Measurements from ENCODE around the gene SMG7. TPM values are rescaled to one million over a fixed set of nuclear protein-coding genes. Genes with fewer than 3 reads are reported as not detected.

Gene SMG7
- total and polyA plus RNA-seq, 5 donors from 2014 or later = 13.6 to 66.1 (median 21.7) TPM

GRCh38 chr1:183435497-183435896 is 36.8 kb upstream of the SMG7 start:
- H3K27me3 ChIP-seq (ENCODE audit: control insufficient read depth, insufficient read depth, low read length) = peaks cover 9% of the 10 kb centered on the region
- H3K4me1 Mint-ChIP-seq = no peaks in the 10 kb centered on the region
- ATAC-seq (ENCODE audit: low read depth in 2 of 2) = no peak
- no peak overlapping the region for H3K4me3 ChIP-seq (ENCODE audit: low read depth, low read length)
- H3K9me3 Mint-ChIP-seq = peaks cover 0 to 1% (median 0%) of the 10 kb centered on the region in 7 donors
- DNase-seq = no peak
- H3K27me3 Mint-ChIP-seq = peaks cover 44% of the 10 kb centered on the region
- no peaks in the 10 kb centered on the region for H3K9me3 ChIP-seq (ENCODE audit: control insufficient read depth in 2 of 2, low read length in 2 of 2)
- no peak overlapping the region for H3K4me3 Mint-ChIP-seq
- H3K27ac ChIP-seq (ENCODE audit: insufficient read depth, low read length, poor library complexity, severe bottlenecking) = no peak overlapping the region
- no peak overlapping the region for H3K27ac Mint-ChIP-seq
- no peaks in the 10 kb centered on the region for H3K36me3 Mint-ChIP-seq
- no peaks in the 10 kb centered on the region for H3K36me3 ChIP-seq (ENCODE audit: control insufficient read depth, insufficient read depth, low read length)
- H3K4me1 ChIP-seq (ENCODE audit: control insufficient read depth, insufficient read depth, low read length, poor library complexity, severe bottlenecking) = no peaks in the 10 kb centered on the region

- ATAC-seq (ENCODE audit: low read depth in 2 of 2) (no peak), DNase-seq (no peak)
- H3K9me3 ChIP-seq (ENCODE audit: control insufficient read depth in 2 of 2, low read length in 2 of 2) = no peaks in the 10 kb centered on the region
- Mint-ChIP-seq H3K4me3 (no peak overlapping the region), H3K36me3 (no peaks in the 10 kb centered on the region), H3K9me3 (peaks cover 0 to 1% (median 0%) of the 10 kb centered on the region in 7 donors), H3K4me1 (no peaks in the 10 kb centered on the region), H3K27ac (no peak overlapping the region), H3K27me3 (peaks cover 43% of the 10 kb centered on the region)
- H3K4me3 ChIP-seq (ENCODE audit: low read depth, low read length) = no peak overlapping the region
- H3K27me3 ChIP-seq (ENCODE audit: control insufficient read depth, insufficient read depth, low read length) = peaks cover 13% of the 10 kb centered on the region
- no peak overlapping the region for H3K27ac ChIP-seq (ENCODE audit: insufficient read depth, low read length, poor library complexity, severe bottlenecking)
- H3K4me1 ChIP-seq (ENCODE audit: control insufficient read depth, insufficient read depth, low read length, poor library complexity, severe bottlenecking) = no peaks in the 10 kb centered on the region
- no peaks in the 10 kb centered on the region for H3K36me3 ChIP-seq (ENCODE audit: control insufficient read depth, insufficient read depth, low read length)
Measured at GRCh38 chr1:183438060-183438459, 34.2 kb upstream of the SMG7 start.

DNA sequence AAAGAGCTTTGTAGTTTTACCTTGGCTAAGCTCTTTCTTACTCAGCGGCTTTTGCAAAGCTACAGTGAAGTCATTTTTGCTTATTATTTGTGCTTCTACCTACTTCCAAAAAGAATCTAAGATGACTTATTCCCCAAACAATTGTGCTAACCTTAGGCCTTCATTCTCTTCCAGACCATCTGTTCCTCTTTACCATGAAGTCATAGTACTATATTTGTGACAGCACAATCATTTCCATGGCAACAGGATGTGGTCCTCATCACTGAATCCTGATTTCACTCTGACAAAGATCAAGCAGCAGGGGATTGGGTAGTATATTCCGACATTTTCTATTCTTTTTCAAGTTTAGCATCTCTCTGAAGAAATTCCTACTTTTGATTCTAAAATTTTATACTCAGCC is 29.3 kb upstream of the SMG7 start:
- Mint-ChIP-seq H3K27ac (peak overlapping the region in 1 of 3 donors; percentile 11), H3K36me3 (no peaks in the 10 kb centered on the region), H3K9me3 (peaks cover 0 to 1% (median 0%) of the 10 kb centered on the region in 7 donors), H3K4me1 (no peaks in the 10 kb centered on the region), H3K27me3 (peaks cover 17% of the 10 kb centered on the region), H3K4me3 (no peak overlapping the region)
- ATAC-seq (ENCODE audit: low read depth in 2 of 2) = no peak
- Histone ChIP-seq H3K27me3 (ENCODE audit: control insufficient read depth, insufficient read depth, low read length) (peaks cover 6% of the 10 kb centered on the region), H3K9me3 (ENCODE audit: control insufficient read depth in 2 of 2, low read length in 2 of 2) (no peaks in the 10 kb centered on the region), H3K4me3 (ENCODE audit: low read depth, low read length) (no peak overlapping the region), H3K4me1 (ENCODE audit: control insufficient read depth, insufficient read depth, low read length, poor library complexity, severe bottlenecking) (no peaks in the 10 kb centered on the region), H3K27ac (ENCODE audit: insufficient read depth, low read length, poor library complexity, severe bottlenecking) (no peak overlapping the region), H3K36me3 (ENCODE audit: control insufficient read depth, insufficient read depth, low read length) (no peaks in the 10 kb centered on the region)
- no peak for DNase-seq

GRCh38 chr1:183443466-183443865 is 28.8 kb upstream of the SMG7 start:
- ATAC-seq (ENCODE audit: low read depth in 2 of 2) = no peak

GRCh38 chr1:183444243-183444642 is 28.1 kb upstream of the SMG7 start:
- ATAC-seq (ENCODE audit: low read depth in 2 of 2) = no peak
- H3K9me3 ChIP-seq (ENCODE audit: control insufficient read depth in 2 of 2, low read length in 2 of 2) = no peaks in the 10 kb centered on the region
- peaks cover 6% of the 10 kb centered on the region for H3K27me3 ChIP-seq (ENCODE audit: control insufficient read depth, insufficient read depth, low read length)
- H3K4me1 ChIP-seq (ENCODE audit: control insufficient read depth, insufficient read depth, low read length, poor library complexity, severe bottlenecking) = no peaks in the 10 kb centered on the region
- Mint-ChIP-seq H3K4me3 (no peak overlapping the region), H3K9me3 (peaks cover 0 to 1% (median 0%) of the 10 kb centered on the region in 7 donors), H3K27me3 (peaks cover 16% of the 10 kb centered on the region), H3K4me1 (no peaks in the 10 kb centered on the region), H3K36me3 (no peaks in the 10 kb centered on the region), H3K27ac (no peak overlapping the region)
- no peak overlapping the region for H3K4me3 ChIP-seq (ENCODE audit: low read depth, low read length)
- H3K27ac ChIP-seq (ENCODE audit: insufficient read depth, low read length, poor library complexity, severe bottlenecking) = no peak overlapping the region
- no peak for DNase-seq
- H3K36me3 ChIP-seq (ENCODE audit: control insufficient read depth, insufficient read depth, low read length) = no peaks in the 10 kb centered on the region

More at GRCh38 chr1:183443466-183443865, 28.8 kb upstream of the SMG7 start:
- Mint-ChIP-seq H3K27ac (no peak overlapping the region), H3K4me1 (no peaks in the 10 kb centered on the region), H3K36me3 (no peaks in the 10 kb centered on the region), H3K4me3 (no peak overlapping the region), H3K27me3 (peaks cover 21% of the 10 kb centered on the region), H3K9me3 (peaks cover 0 to 1% (median 0%) of the 10 kb centered on the region in 7 donors)
- no peaks in the 10 kb centered on the region for H3K4me1 ChIP-seq (ENCODE audit: control insufficient read depth, insufficient read depth, low read length, poor library complexity, severe bottlenecking)
- no peaks in the 10 kb centered on the region for H3K36me3 ChIP-seq (ENCODE audit: control insufficient read depth, insufficient read depth, low read length)
- H3K9me3 ChIP-seq (ENCODE audit: control insufficient read depth in 2 of 2, low read length in 2 of 2) = no peaks in the 10 kb centered on the region
- DNase-seq = no peak
- no peak overlapping the region for H3K27ac ChIP-seq (ENCODE audit: insufficient read depth, low read length, poor library complexity, severe bottlenecking)
- H3K27me3 ChIP-seq (ENCODE audit: control insufficient read depth, insufficient read depth, low read length) = peaks cover 6% of the 10 kb centered on the region
- no peak overlapping the region for H3K4me3 ChIP-seq (ENCODE audit: low read depth, low read length)

DNA sequence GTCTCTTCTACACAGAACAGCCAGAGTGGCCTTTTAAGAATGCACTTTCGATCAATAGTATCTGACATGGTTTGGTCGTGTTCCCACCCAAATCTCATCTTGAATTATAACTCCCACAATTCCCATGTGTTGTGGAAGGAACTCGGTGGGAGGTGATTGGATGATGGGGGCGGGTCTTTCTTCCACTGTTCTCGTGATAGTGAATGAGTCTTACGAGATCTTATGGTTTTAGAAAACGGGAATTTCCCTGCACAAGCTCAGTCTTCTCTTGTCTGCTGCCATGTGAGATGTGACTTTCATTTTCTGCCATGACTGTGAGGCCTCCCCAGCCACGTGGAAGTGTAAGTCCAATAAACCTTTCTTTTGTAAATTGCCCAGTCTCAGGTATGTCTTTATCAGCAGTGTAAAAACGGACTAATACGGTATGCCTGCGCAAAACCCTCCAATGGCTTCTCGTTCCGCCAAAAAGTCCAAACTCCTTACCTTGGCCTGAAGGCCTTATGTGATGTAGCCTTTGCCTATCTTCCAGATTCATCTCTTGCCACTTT is 23.0 kb upstream of the SMG7 start:
- H3K4me3 ChIP-seq (ENCODE audit: low read depth, low read length) = no peak overlapping the region
- H3K4me1 Mint-ChIP-seq = no peaks in the 10 kb centered on the region
- H3K27ac ChIP-seq (ENCODE audit: insufficient read depth, low read length, poor library complexity, severe bottlenecking) = no peak overlapping the region
- H3K27me3 Mint-ChIP-seq = peaks cover 24% of the 10 kb centered on the region
- no peaks in the 10 kb centered on the region for H3K9me3 Mint-ChIP-seq
- H3K36me3 ChIP-seq (ENCODE audit: control insufficient read depth, insufficient read depth, low read length) = no peaks in the 10 kb centered on the region
- ATAC-seq (ENCODE audit: low read depth in 2 of 2) (no peak), DNase-seq (no peak)
- H3K27me3 ChIP-seq (ENCODE audit: control insufficient read depth, insufficient read depth, low read length) = peaks cover 5% of the 10 kb centered on the region
- no peak overlapping the region for H3K27ac Mint-ChIP-seq
- no peaks in the 10 kb centered on the region for H3K4me1 ChIP-seq (ENCODE audit: control insufficient read depth, insufficient read depth, low read length, poor library complexity, severe bottlenecking)
- H3K9me3 ChIP-seq (ENCODE audit: control insufficient read depth in 2 of 2, low read length in 2 of 2) = no peaks in the 10 kb centered on the region
- no peaks in the 10 kb centered on the region for H3K36me3 Mint-ChIP-seq
- no peak overlapping the region for H3K4me3 Mint-ChIP-seq

DNA sequence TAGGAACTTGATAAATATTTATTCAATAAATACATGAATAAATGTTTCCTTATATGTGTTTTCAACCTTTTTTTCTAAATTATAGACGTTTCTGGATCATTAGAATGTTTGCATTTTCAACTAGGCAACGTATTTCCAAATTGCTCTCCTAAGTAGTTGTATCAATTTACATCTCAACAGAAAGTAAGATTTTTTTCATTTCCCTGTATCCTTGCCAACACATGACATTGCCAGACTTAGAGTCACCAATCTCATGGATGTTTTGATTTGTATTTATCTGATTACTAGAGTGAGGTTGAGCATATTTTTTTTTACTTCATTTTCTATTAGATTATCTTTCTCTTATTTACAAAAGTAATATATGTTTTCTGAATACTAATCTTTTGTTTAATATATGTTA is 22.2 kb upstream of the SMG7 start:
- Histone ChIP-seq H3K27ac (ENCODE audit: insufficient read depth, low read length, poor library complexity, severe bottlenecking) (no peak overlapping the region), H3K36me3 (ENCODE audit: control insufficient read depth, insufficient read depth, low read length) (no peaks in the 10 kb centered on the region), H3K4me1 (ENCODE audit: control insufficient read depth, insufficient read depth, low read length, poor library complexity, severe bottlenecking) (no peaks in the 10 kb centered on the region), H3K27me3 (ENCODE audit: control insufficient read depth, insufficient read depth, low read length) (peaks cover 7% of the 10 kb centered on the region), H3K4me3 (ENCODE audit: low read depth, low read length) (no peak overlapping the region), H3K9me3 (ENCODE audit: control insufficient read depth in 2 of 2, low read length in 2 of 2) (no peaks in the 10 kb centered on the region)
- Mint-ChIP-seq H3K27me3 (peaks cover 28% of the 10 kb centered on the region), H3K4me1 (no peaks in the 10 kb centered on the region), H3K4me3 (no peak overlapping the region), H3K36me3 (no peaks in the 10 kb centered on the region), H3K9me3 (no peaks in the 10 kb centered on the region), H3K27ac (no peak overlapping the region)
- no peak for DNase-seq
- no peak for ATAC-seq (ENCODE audit: low read depth in 2 of 2)

- Histone ChIP-seq H3K27me3 (ENCODE audit: control insufficient read depth, insufficient read depth, low read length) (peaks cover 7% of the 10 kb centered on the region), H3K36me3 (ENCODE audit: control insufficient read depth, insufficient read depth, low read length) (no peaks in the 10 kb centered on the region), H3K4me3 (ENCODE audit: low read depth, low read length) (no peak overlapping the region), H3K27ac (ENCODE audit: insufficient read depth, low read length, poor library complexity, severe bottlenecking) (no peak overlapping the region), H3K9me3 (ENCODE audit: control insufficient read depth in 2 of 2, low read length in 2 of 2) (no peaks in the 10 kb centered on the region), H3K4me1 (ENCODE audit: control insufficient read depth, insufficient read depth, low read length, poor library complexity, severe bottlenecking) (no peaks in the 10 kb centered on the region)
- DNase-seq (no peak), ATAC-seq (ENCODE audit: low read depth in 2 of 2) (no peak)
- Mint-ChIP-seq H3K27me3 (peaks cover 53% of the 10 kb centered on the region), H3K4me3 (no peak overlapping the region), H3K9me3 (no peaks in the 10 kb centered on the region), H3K4me1 (no peaks in the 10 kb centered on the region), H3K27ac (no peak overlapping the region), H3K36me3 (no peaks in the 10 kb centered on the region)
Measured at GRCh38 chr1:183454377-183454776, 17.9 kb upstream of the SMG7 start.

All from CD4-positive, CD25-positive, alpha-beta regulatory T cell (primary cell).